ENCODE measurements around the gene CDK16.

DNA sequence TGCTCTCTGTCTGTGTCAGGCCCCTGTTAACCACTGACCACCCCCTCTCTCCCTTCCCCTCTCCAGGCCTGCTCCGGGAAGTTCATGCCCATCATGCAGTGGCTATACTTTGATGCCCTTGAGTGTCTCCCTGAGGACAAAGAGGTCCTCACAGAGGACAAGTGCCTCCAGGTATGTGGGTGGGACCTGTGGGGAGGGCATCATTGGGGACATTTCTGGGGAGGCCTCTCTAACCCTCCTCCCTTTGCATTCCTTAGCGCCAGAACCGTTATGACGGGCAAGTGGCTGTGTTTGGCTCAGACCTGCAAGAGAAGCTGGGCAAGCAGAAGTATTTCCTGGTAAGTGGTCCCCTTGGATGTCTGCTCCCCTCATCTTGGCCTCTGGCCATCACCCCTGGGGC, 15.6 kb upstream of the CDK16 start:
- TF ChIP-seq, protein P1, sequence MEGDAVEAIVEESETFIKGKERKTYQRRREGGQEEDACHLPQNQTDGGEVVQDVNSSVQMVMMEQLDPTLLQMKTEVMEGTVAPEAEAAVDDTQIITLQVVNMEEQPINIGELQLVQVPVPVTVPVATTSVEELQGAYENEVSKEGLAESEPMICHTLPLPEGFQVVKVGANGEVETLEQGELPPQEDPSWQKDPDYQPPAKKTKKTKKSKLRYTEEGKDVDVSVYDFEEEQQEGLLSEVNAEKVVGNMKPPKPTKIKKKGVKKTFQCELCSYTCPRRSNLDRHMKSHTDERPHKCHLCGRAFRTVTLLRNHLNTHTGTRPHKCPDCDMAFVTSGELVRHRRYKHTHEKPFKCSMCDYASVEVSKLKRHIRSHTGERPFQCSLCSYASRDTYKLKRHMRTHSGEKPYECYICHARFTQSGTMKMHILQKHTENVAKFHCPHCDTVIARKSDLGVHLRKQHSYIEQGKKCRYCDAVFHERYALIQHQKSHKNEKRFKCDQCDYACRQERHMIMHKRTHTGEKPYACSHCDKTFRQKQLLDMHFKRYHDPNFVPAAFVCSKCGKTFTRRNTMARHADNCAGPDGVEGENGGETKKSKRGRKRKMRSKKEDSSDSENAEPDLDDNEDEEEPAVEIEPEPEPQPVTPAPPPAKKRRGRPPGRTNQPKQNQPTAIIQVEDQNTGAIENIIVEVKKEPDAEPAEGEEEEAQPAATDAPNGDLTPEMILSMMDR (conservative IDR thresholded peaks at IDR 0.05 in 1 of 2, IDR thresholded peaks at IDR 0.05 in 1 of 2; ENCODE audit: extremely low read depth in 1 of 2, insufficient read depth in 1 of 2, low read depth in 1 of 2, low read length in 2 of 2), result no peak
- TF ChIP-seq EZH2 (IDR thresholded peaks at IDR 0.05; ENCODE audit: borderline replicate concordance, low read length), result no peak

All from mammary epithelial cell (primary cell).